Mucosa of descending colon (tissue), 3 donors: Measurements from ENCODE around the gene TSPAN15. TPM values are rescaled to one million over a fixed set of nuclear protein-coding genes. Genes with fewer than 3 reads are reported as not detected.

Source experiments
- ATAC-seq: fragments of 200-7000 bp; cut with Tn5 transposase; one replicate; pipeline ENCODE4 v1.9.1; 2020; ENCODE audit warnings: mild to moderate bottlenecking, moderate library complexity
- DNase-seq, 3 donors: peaks; one replicate each; pipeline ENCODE4 v3.0.0-alpha.2; 2020
- H3K36me3 ChIP-seq: fragments of 200-600 bp; one replicate; pipeline ENCODE4 v1.8.0; 2021; ENCODE audit warnings: low read depth, mild to moderate bottlenecking
- H3K4me1 ChIP-seq: fragments of 200-600 bp; one replicate; pipeline ENCODE4 v1.8.0; 2021; ENCODE audit warnings: low read depth, mild to moderate bottlenecking
- H3K4me3 ChIP-seq: fragments of 200-600 bp; one replicate; pipeline ENCODE4 v1.8.0; 2021; ENCODE audit warnings: mild to moderate bottlenecking
- H3K9me3 ChIP-seq: fragments of 200-600 bp; one replicate; pipeline ENCODE4 v1.8.0; 2021; ENCODE audit warnings: mild to moderate bottlenecking
- intact Hi-C, 2 donors: fragments of 100-400 bp; cut with DNase I in 1 of 2; cut with micrococcal nuclease in 1 of 2; formaldehyde crosslinking; loops; one replicate each; pipeline versions ENCODE4 v1.11.0 to v1.11.1; 2022; cut with DNase I, micrococcal nuclease
- total RNA-seq, 3 donors: library from RNA; stranded (reverse); fragmentation: NEBNext Ultra II Directional in 2 of 3; extraction: Animal tissue kit (Norgen Biotek cat#: 25700) in 2 of 3; gene quantifications; one replicate each; pipeline versions ENCODE4 v1.2.1 to v1.2.4, GENCODE V29; 2021 to 2023
- TF ChIP-seq, protein P1 (sequence below): fragments of 200-600 bp; IDR thresholded peaks from one replicate; pipeline ENCODE4 v1.8.0; 2022; ENCODE audit warnings: antibody characterized with exemption, mild to moderate bottlenecking
- donor health status: DM: no; HTN: no; CAD: no; lungs with moderate emphysema.
- donor health status: DM: no; HTN: no; CAD: no.
- donor health status: DM: no; HTN: yes; CAD: no.

TSPAN15 gene
- total RNA-seq, 3 donors from 2014 or later = 118 to 183 (median 139) TPM

DNA sequence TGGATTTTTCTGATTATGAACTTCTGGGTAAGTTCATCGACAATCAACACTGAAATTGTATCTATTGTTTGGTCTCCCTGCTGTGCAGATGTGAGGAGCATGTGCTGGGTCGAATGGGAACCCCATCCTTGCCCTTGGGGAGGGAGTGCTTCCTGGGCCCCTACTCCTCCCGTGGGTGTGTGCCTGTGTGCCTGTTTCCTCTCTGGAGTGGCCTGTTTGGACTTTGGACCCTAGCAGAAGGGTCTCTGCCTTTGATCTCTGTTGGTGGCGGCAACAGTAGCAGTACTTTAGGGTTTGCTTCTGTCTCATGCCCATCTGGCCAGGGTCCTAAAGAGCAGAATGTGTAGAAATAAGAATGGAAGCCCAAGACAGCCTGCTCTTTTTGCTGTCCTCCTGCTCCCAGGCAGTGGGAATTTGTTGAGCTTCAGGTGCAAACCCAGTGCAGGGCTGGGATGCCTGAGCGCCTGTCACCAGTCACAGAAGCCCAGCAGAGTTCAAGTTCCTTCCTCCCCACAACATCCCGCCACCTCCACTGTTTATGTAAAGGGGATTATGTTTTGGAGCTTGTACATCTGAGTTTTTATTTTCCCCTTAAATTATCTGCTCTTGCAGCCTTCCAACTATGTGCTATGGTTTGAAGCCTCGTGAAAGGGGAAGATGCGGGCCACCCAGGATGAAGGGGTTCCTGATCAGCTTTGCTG lies 33.1 kb upstream of the TSPAN15 start:
- TF ChIP-seq, protein P1, sequence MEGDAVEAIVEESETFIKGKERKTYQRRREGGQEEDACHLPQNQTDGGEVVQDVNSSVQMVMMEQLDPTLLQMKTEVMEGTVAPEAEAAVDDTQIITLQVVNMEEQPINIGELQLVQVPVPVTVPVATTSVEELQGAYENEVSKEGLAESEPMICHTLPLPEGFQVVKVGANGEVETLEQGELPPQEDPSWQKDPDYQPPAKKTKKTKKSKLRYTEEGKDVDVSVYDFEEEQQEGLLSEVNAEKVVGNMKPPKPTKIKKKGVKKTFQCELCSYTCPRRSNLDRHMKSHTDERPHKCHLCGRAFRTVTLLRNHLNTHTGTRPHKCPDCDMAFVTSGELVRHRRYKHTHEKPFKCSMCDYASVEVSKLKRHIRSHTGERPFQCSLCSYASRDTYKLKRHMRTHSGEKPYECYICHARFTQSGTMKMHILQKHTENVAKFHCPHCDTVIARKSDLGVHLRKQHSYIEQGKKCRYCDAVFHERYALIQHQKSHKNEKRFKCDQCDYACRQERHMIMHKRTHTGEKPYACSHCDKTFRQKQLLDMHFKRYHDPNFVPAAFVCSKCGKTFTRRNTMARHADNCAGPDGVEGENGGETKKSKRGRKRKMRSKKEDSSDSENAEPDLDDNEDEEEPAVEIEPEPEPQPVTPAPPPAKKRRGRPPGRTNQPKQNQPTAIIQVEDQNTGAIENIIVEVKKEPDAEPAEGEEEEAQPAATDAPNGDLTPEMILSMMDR = no peak
- Histone ChIP-seq H3K4me3 (no peak overlapping the region), H3K36me3 (no peaks in the 10 kb centered on the region), H3K4me1 (peaks cover 28% of the 10 kb centered on the region), H3K9me3 (no peaks in the 10 kb centered on the region)
- ATAC-seq = peak; percentile 74
- intact Hi-C loops = no loop called here
- peak in 1 of 3 donors; percentile 63 for DNase-seq

DNA sequence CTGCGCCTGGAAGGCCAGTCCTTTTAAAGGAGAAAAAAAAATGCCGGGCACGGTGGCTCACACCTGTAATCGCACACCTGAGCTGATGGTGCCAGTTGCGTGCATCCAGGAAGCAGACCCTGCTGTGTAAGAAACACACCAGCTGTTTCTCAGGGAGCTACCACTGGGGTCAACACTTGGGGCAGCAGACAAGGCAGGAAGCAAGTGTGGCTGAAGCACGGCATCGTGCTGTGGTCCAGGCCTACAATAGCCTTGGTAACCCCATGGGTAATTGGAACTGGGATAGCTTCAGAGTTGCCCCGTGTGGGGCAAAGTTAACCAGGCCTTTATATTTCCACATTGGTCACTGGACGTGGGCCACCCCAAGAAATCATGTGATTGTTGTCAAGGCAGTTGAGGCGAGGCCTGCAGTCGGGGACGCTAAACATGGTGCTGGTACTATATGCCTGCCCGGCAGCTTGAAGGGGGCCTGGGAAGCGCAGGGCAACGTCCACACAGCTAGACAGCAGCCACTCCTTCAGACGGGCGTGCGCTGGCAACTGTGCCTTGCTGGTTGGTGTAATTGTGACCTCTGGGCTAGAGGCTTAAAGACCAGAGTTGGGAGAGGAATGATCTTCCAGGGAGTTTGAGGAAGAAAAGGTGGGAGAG lies 32.0 kb upstream of the TSPAN15 start:
- Histone ChIP-seq H3K9me3 (no peaks in the 10 kb centered on the region), H3K4me1 (peaks cover 37% of the 10 kb centered on the region), H3K36me3 (no peaks in the 10 kb centered on the region), H3K4me3 (no peak overlapping the region)
- DNase-seq = peak in 2 of 3 donors; percentile 57 to 68
- TF ChIP-seq, protein P1 = no peak
- peak; percentile 45 for ATAC-seq
- intact Hi-C loops = no loop called here

DNA sequence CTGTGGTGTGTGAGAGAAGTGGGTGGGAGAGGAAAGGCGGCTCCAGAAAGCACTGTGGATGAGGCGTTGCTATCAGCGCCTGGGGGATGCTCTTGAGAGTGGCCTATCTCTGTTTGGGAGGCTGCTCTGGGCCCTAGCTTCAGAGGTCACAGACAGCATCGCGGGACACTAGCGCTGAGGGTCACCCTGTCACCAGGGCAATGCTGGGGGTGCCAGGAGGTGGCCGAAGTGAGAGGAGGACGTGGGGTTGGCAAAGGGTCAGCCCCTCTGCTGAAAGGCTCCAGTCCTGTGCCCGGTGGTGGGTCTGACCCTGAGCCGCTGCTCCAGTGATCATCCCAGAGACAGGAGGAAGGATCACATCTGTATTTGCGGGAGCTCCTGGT lies 31.5 kb upstream of the TSPAN15 start:
- H3K9me3 ChIP-seq = no peaks in the 10 kb centered on the region
- no peaks in the 10 kb centered on the region for H3K36me3 ChIP-seq
- TF ChIP-seq, protein P1 = no peak
- DNase-seq (no peak), ATAC-seq (no peak)
- H3K4me1 ChIP-seq = peaks cover 37% of the 10 kb centered on the region
- intact Hi-C loops = no loop called here
- no peak overlapping the region for H3K4me3 ChIP-seq

DNA sequence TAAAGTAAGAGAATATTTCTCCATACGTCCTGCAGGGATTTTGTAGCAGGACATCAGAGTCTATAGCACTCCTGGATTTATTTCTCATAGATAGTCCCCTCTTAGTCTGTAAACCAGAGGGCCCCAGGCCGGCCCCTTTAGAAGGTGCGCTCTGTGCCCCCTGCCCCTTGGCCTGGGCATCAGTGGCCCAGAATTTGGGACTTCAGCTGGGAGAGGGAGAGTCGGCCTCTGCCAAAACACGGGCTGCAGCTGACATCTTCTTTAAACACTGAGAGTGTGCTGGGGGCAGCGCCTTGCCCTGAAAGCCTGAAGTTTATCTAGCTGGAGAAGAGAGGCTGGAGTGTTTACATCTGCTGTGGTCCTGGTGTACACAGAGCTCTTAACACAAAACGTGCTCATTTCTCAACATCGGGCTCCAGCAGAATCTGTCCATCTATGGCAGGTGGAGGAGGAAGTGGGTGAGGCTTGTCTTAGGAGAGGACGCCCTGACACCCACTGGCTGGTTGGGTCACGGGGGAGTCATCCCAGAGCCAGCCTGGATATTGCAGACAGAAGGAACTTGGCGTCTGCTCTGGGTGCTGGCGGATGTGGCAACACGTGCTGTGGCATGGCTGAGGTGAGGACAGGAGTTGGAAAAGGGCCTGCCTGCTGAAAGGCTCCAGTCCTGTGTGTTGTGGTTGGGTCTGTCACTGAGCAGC lies 29.5 kb upstream of the TSPAN15 start:
- peaks cover 52% of the 10 kb centered on the region for H3K4me1 ChIP-seq
- TF ChIP-seq, protein P1 = no peak
- intact Hi-C loops = no loop called here
- H3K9me3 ChIP-seq = no peaks in the 10 kb centered on the region
- H3K4me3 ChIP-seq = no peak overlapping the region
- peak in 2 of 3 donors; percentile 43 to 60 for DNase-seq
- no peak for ATAC-seq
- no peaks in the 10 kb centered on the region for H3K36me3 ChIP-seq

DNA sequence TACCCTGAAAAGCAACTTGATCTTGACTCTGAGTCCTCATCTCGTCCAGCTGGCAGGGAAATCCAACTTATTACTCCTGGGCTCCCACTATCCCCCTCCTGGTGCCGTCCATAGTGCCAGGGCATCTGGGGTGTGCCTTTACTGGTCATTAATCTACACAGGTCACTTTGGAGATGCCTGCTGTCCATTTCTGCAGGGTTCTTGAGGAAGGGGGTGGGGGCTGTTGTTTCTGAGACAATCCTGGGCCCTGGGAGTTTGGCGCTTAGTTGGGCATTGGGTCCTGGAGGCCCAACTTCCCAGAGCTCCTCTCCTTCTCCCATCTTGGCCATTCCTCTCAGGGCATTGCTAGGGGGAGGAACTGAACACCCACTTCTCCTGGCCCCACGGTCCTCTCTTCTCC lies 28.6 kb upstream of the TSPAN15 start:
- ATAC-seq (no peak), DNase-seq (peak in 1 of 3 donors; percentile 22)
- intact Hi-C loops = no loop called here
- TF ChIP-seq, protein P1 = no peak
- Histone ChIP-seq H3K9me3 (no peaks in the 10 kb centered on the region), H3K4me1 (peaks cover 49% of the 10 kb centered on the region), H3K36me3 (no peaks in the 10 kb centered on the region), H3K4me3 (no peak overlapping the region)
